Osteoblast (primary cell): ENCODE measurements around the gene HSD11B2. TPM values are rescaled to one million over a fixed set of nuclear protein-coding genes. Genes with fewer than 3 reads are reported as not detected.

ENCODE experiments used
- DNase-seq: peaks from one replicate; pipeline ENCODE4 v3.0.0; 2011; ENCODE audit warnings: low spot score, mixed read lengths; ENCODE audit not compliant: insufficient read length; ENCODE audit errors: missing footprints
- H2AFZ ChIP-seq: 2 replicates; pipeline ENCODE4 v1.6.0; 2011; ENCODE audit warnings: mild to moderate bottlenecking, low read length
- H3K27ac ChIP-seq: 2 replicates; pipeline ENCODE4 v1.5.1; 2011; ENCODE audit warnings: mild to moderate bottlenecking, low read depth, low read length, moderate library complexity
- H3K27me3 ChIP-seq: 2 replicates; pipeline ENCODE4 v1.6.0; 2012; ENCODE audit warnings: mild to moderate bottlenecking, control low read depth, inconsistent platforms, low read length, moderate library complexity; ENCODE audit not compliant: insufficient read depth
- H3K36me3 ChIP-seq: 2 replicates; pipeline ENCODE4 v1.5.1; 2011; ENCODE audit warnings: mild to moderate bottlenecking, low read length, control low read depth, moderate library complexity; ENCODE audit not compliant: insufficient read depth
- H3K4me1 ChIP-seq: 2 replicates; pipeline ENCODE4 v1.5.1; 2011; ENCODE audit warnings: mild to moderate bottlenecking, low read length, control low read depth, moderate library complexity; ENCODE audit not compliant: insufficient read depth
- H3K4me2 ChIP-seq: 2 replicates; pipeline ENCODE4 v1.6.0; 2011; ENCODE audit warnings: mild to moderate bottlenecking, low read length; ENCODE audit not compliant: insufficient read depth
- H3K4me3 ChIP-seq: fragments of 200-600 bp; sonication (generic); 3 replicates; pipeline ENCODE4 v1.5.1; 2012; ENCODE audit warnings: mild to moderate bottlenecking, low read length, inconsistent platforms; ENCODE audit not compliant: insufficient read depth
- H3K79me2 ChIP-seq: 2 replicates; pipeline ENCODE4 v1.6.0; 2012; ENCODE audit warnings: mild to moderate bottlenecking, low read length, control low read depth, inconsistent platforms; ENCODE audit not compliant: insufficient read depth
- H3K9me3 ChIP-seq: 2 replicates; pipeline ENCODE4 v1.5.1; 2011; ENCODE audit warnings: low read depth, low read length, control low read depth
- H4K20me1 ChIP-seq: 2 replicates; pipeline ENCODE4 v1.6.0; 2012; ENCODE audit warnings: mild to moderate bottlenecking, low read length, control low read depth; ENCODE audit not compliant: insufficient read depth
- CTCF ChIP-seq: IDR thresholded peaks from 2 replicates; pipeline ENCODE4 v1.5.1; 2011; ENCODE audit warnings: mild to moderate bottlenecking, low read depth, low read length, moderate library complexity; ENCODE audit errors: extremely low read depth
- total RNA-seq: library from RNA; depleted of rRNA; stranded (reverse); fragments of >200 nt; gene quantifications from 2 replicates; pipeline ENCODE4 v1.2.3, GENCODE V29; 2012

HSD11B2 gene
- total RNA-seq, 1 donor: not detected

- Histone ChIP-seq H3K4me1 (peaks cover 19% of the 10 kb centered on the region), H3K36me3 (no peaks in the 10 kb centered on the region), H3K4me3 (peak overlapping the region; percentile 61), H4K20me1 (peaks cover 4% of the 10 kb centered on the region), H3K9me3 (no peaks in the 10 kb centered on the region), H3K79me2 (no peaks in the 10 kb centered on the region), H2AFZ (no peak overlapping the region), H3K4me2 (peak overlapping the region; percentile 64), H3K27me3 (peaks cover 24% of the 10 kb centered on the region), H3K27ac (no peak overlapping the region)
- DNase-seq: peak; percentile 47
- TF ChIP-seq CTCF: no peak
Observed at GRCh38 chr16:67392301-67393059, 38.4 kb upstream of the HSD11B2 start.

GRCh38 chr16:67393111-67393787 is 37.7 kb upstream of the HSD11B2 start, which contains the start of gene TPPP3:
TPPP3 (minus strand) TSS chr16:67393498; CDS start chr16:67391111, 2,387 bp downstream.
- Histone ChIP-seq H3K79me2 (no peaks in the 10 kb centered on the region), H4K20me1 (peaks cover 4% of the 10 kb centered on the region), H2AFZ (peak within 1 kb of the TSS; percentile 68), H3K4me1 (peaks cover 19% of the 10 kb centered on the region), H3K27ac (no peak within 1 kb of the TSS), H3K4me3 (peak within 1 kb of the TSS; percentile 61), H3K36me3 (no peaks in the 10 kb centered on the region), H3K27me3 (peaks cover 21% of the 10 kb centered on the region), H3K9me3 (no peaks in the 10 kb centered on the region), H3K4me2 (peak within 1 kb of the TSS; percentile 64)
- peak; percentile 99 for DNase-seq
- peak; percentile 46 for TF ChIP-seq CTCF

- TF ChIP-seq CTCF: no peak
- Histone ChIP-seq H2AFZ (peak overlapping the region; percentile 50), H3K27ac (no peak overlapping the region), H3K4me3 (peak overlapping the region; percentile 61), H3K4me2 (peak overlapping the region; percentile 64), H3K4me1 (peaks cover 19% of the 10 kb centered on the region), H3K9me3 (no peaks in the 10 kb centered on the region), H3K36me3 (no peaks in the 10 kb centered on the region), H3K27me3 (peaks cover 19% of the 10 kb centered on the region), H4K20me1 (peaks cover 4% of the 10 kb centered on the region), H3K79me2 (no peaks in the 10 kb centered on the region)
- DNase-seq: no peak
Observed at GRCh38 chr16:67393788-67394154, 37.1 kb upstream of the HSD11B2 start.
